ENCODE results near the gene MCL1. TPM values are rescaled to one million over a fixed set of nuclear protein-coding genes. Genes with fewer than 3 reads are reported as not detected.
A peak's percentile ranks its signal among the peaks of the same experiment; 100 is the strongest.

MCL1 gene
- total RNA-seq, 1 donor from 2014 or later: 193 TPM

- Mint-ChIP-seq H3K27ac (ENCODE audit: unreplicated experiment) (peak overlapping the region; percentile 90), H3K27me3 (ENCODE audit: unreplicated experiment) (peaks cover 2% of the 10 kb centered on the region), H3K4me1 (ENCODE audit: unreplicated experiment) (peaks cover 14% of the 10 kb centered on the region), H3K4me3 (ENCODE audit: unreplicated experiment) (no peak overlapping the region), H3K9me3 (ENCODE audit: unreplicated experiment) (no peaks in the 10 kb centered on the region), H3K36me3 (ENCODE audit: low read depth, unreplicated experiment) (no peaks in the 10 kb centered on the region)
- peak; percentile 49 for DNase-seq (ENCODE audit: low spot score)
- no peak for TF ChIP-seq CTCF (IDR thresholded peaks at IDR 0.05; ENCODE audit: unreplicated experiment)
These were observed 41.4 kb downstream of the MCL1 start for GRCh38 chr1:150537732-150538684.

GRCh38 chr1:150536836-150537731, 42.3 kb downstream of the MCL1 start:
- Mint-ChIP-seq H3K9me3 (ENCODE audit: unreplicated experiment) (no peaks in the 10 kb centered on the region), H3K27ac (ENCODE audit: unreplicated experiment) (peak overlapping the region; percentile 72), H3K4me1 (ENCODE audit: unreplicated experiment) (peaks cover 14% of the 10 kb centered on the region), H3K4me3 (ENCODE audit: unreplicated experiment) (no peak overlapping the region), H3K36me3 (ENCODE audit: low read depth, unreplicated experiment) (no peaks in the 10 kb centered on the region), H3K27me3 (ENCODE audit: unreplicated experiment) (peaks cover 2% of the 10 kb centered on the region)
- no peak for DNase-seq (ENCODE audit: low spot score)
- TF ChIP-seq CTCF (IDR thresholded peaks at IDR 0.05; ENCODE audit: unreplicated experiment): no peak

- peak overlapping the region; percentile 70 for H3K27ac Mint-ChIP-seq (ENCODE audit: unreplicated experiment)
- no peak for TF ChIP-seq CTCF (IDR thresholded peaks at IDR 0.05; ENCODE audit: unreplicated experiment)
- no peak overlapping the region for H3K4me3 Mint-ChIP-seq (ENCODE audit: unreplicated experiment)
- peaks cover 14% of the 10 kb centered on the region for H3K4me1 Mint-ChIP-seq (ENCODE audit: unreplicated experiment)
- peaks cover 2% of the 10 kb centered on the region for H3K27me3 Mint-ChIP-seq (ENCODE audit: unreplicated experiment)
- no peak for DNase-seq (ENCODE audit: low spot score)
- H3K36me3 Mint-ChIP-seq (ENCODE audit: low read depth, unreplicated experiment): peaks cover 7% of the 10 kb centered on the region
- no peaks in the 10 kb centered on the region for H3K9me3 Mint-ChIP-seq (ENCODE audit: unreplicated experiment)
These were observed 43.7 kb downstream of the MCL1 start for GRCh38 chr1:150535511-150536287.

- H3K9me3 Mint-ChIP-seq (ENCODE audit: unreplicated experiment): no peaks in the 10 kb centered on the region
- no peak for DNase-seq (ENCODE audit: low spot score)
- H3K4me1 Mint-ChIP-seq (ENCODE audit: unreplicated experiment): peaks cover 14% of the 10 kb centered on the region
- no peak overlapping the region for H3K27ac Mint-ChIP-seq (ENCODE audit: unreplicated experiment)
- no peak overlapping the region for H3K4me3 Mint-ChIP-seq (ENCODE audit: unreplicated experiment)
- peaks cover 8% of the 10 kb centered on the region for H3K36me3 Mint-ChIP-seq (ENCODE audit: low read depth, unreplicated experiment)
- peaks cover 2% of the 10 kb centered on the region for H3K27me3 Mint-ChIP-seq (ENCODE audit: unreplicated experiment)
- TF ChIP-seq CTCF (IDR thresholded peaks at IDR 0.05; ENCODE audit: unreplicated experiment): no peak
These were observed 45.4 kb downstream of the MCL1 start for GRCh38 chr1:150534002-150534401.
